Inferior parietal cortex (tissue), 1 donor: ENCODE results near the gene TDRD3.
A peak's percentile ranks its signal among the peaks of the same experiment; 100 is the strongest.

Source experiments
- DNase-seq: peaks from one replicate; pipeline ENCODE4 v3.0.0-alpha.2; 2016; ENCODE audit errors: extremely low spot score

TDRD3 gene

GRCh38 chr13:60574735-60575134, 177.7 kb downstream of the TDRD3 start:
- no peak for DNase-seq

GRCh38 chr13:60575142-60575541, 178.1 kb downstream of the TDRD3 start:
- DNase-seq: no peak

DNA sequence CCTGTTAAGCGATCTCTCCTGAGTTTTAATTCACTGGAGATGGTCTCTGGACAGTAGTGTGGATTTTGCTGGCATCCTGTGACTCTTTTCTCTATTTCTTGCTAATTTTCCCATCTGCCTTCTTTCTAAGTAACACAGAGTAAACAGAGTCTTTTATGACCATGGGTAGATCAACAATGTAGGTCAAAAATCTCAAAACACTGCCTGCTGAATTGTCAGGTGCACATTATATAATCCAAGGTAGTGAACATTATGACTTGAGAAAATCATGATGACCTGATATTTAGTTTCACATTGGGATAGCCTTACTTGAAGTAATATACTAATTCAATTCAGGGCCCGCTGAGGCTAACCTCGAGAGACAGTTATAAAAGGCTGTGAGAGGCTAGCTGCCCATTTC, 180.7 kb downstream of the TDRD3 start:
- DNase-seq: no peak

- no peak for DNase-seq
Observed at GRCh38 chr13:60583196-60583888, 186.3 kb downstream of the TDRD3 start.

- DNase-seq: peak; percentile 8
Observed at GRCh38 chr13:60583911-60584753, 187.1 kb downstream of the TDRD3 start.

- no peak for DNase-seq
Observed at GRCh38 chr13:60584976-60585375, 188.0 kb downstream of the TDRD3 start.

- DNase-seq: no peak
Observed at GRCh38 chr13:60590800-60591747, 194.1 kb downstream of the TDRD3 start.

GRCh38 chr13:60603049-60603448, 206.0 kb downstream of the TDRD3 start:
- DNase-seq: no peak

DNA sequence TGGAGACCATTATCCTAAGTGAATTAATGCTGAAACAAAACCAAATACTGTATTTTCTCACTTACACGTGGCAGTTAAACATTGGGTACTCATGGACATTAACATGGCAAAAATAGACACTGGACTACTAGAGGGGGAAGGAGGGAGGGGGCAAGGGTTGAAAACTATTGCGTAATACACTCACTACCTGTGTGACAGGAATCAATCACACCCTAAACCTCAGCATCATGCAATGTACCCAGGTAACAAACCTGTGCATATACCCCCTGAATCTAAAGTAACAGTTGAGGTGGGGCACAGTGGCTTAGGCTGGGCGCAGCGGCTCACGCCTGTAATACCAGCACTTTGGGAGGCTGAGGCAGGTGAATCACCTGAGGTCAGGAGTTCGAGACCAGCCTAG, 207.0 kb downstream of the TDRD3 start:
- DNase-seq: no peak

- no peak for DNase-seq
Observed at GRCh38 chr13:60608954-60609353, 211.9 kb downstream of the TDRD3 start.

- no peak for DNase-seq
Observed at GRCh38 chr13:60611523-60611922, 214.5 kb downstream of the TDRD3 start.

GRCh38 chr13:60612593-60612992, 215.6 kb downstream of the TDRD3 start:
- no peak for DNase-seq

DNA sequence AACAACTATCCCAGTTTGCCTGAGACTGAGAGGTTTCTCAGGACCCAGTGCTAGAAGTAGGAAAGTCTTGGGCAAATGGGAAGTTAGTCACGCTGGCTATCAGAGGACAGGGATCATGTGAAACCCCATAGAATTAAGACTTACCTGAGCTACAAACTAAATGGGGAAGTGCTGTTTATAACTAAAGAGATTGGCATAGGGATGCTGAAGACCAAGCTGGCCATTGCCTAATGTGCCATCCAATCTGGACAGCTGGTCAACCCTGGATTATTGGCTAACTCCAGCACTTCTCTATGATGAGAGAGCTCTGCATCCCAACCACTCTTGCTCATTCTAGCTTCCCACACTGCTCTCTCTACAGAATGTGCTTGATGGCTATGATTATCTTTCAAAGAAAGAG, 216.1 kb downstream of the TDRD3 start:
- no peak for DNase-seq

GRCh38 chr13:60617991-60618733, 221.1 kb downstream of the TDRD3 start:
- no peak for DNase-seq

GRCh38 chr13:60619461-60619860, 222.4 kb downstream of the TDRD3 start:
- DNase-seq: no peak

DNA sequence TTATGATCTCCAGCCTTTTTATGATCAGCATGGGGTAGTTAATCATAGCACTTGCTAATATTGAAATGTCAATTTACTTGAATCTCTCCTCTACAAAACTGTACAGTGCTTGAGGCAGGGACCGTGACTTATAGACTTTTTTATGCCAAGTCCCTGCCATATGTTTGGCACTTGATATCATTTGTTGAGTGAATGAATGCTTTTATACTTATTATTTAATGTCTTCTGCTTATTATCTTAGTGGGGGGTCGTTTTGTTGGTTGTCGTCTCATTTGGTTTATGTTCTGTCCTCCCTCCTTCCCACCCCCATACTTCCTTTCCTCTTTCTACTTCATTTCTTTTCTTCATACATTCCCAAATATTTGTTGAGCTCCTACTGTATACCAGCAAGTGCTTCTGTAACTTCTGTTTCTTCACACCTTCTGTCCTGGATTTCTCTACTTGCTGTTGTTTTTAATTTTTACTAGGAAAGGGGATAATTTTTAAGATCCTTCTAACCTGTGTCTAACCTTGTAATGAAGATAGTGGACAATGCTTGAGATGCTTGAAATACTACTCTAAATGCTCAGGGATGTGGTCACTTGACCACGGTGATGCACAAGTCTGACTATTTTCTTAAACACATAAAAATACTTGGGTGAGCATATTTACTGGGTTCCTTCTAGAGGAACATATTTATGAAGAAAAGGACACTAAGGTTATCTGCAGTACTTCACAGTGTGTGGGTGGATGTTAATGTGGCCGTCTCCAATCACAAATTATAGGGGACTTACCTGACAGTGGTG, 223.8 kb downstream of the TDRD3 start:
- DNase-seq: no peak

- no peak for DNase-seq
Observed at GRCh38 chr13:60623151-60623550, 226.1 kb downstream of the TDRD3 start.
